ENCODE data around the gene PPP1R14C.

GRCh38 chr6:150200428-150201100, 57.7 kb downstream of the PPP1R14C start:
- TF ChIP-seq POLR2AphosphoS5 (IDR thresholded peaks at IDR 0.05) = no peak
- no peak for TF ChIP-seq CTCF (IDR thresholded peaks at IDR 0.05)
- TF ChIP-seq POLR2A (IDR thresholded peaks at IDR 0.05) = no peak

All from breast epithelium (tissue), 3 donors.